Thyroid gland (tissue), 4 donors: ENCODE results near the gene CTSD.

Source experiments
- POLR2A ChIP-seq, 2 donors: fragments of 450-650 bp; IDR thresholded peaks; one replicate each; pipeline ENCODE4 v1.6.1; 2017; ENCODE audit warnings: antibody characterized with exemption in 2 of 2, mild to moderate bottlenecking in 2 of 2, moderate library complexity in 1 of 2
- TF ChIP-seq, protein P1 (sequence below), 6 experiments: fragments of 200-600 bp in 3 of 6; fragments of 450-650 bp in 3 of 6; sonication (generic) in 3 of 6; IDR thresholded peaks; one replicate each; pipeline ENCODE4 v1.5.1; 2016 to 2019; ENCODE audit warnings: antibody characterized with exemption in 6 of 6, mild to moderate bottlenecking in 2 of 6, inconsistent platforms in 1 of 6, moderate library complexity in 1 of 6

DNA sequence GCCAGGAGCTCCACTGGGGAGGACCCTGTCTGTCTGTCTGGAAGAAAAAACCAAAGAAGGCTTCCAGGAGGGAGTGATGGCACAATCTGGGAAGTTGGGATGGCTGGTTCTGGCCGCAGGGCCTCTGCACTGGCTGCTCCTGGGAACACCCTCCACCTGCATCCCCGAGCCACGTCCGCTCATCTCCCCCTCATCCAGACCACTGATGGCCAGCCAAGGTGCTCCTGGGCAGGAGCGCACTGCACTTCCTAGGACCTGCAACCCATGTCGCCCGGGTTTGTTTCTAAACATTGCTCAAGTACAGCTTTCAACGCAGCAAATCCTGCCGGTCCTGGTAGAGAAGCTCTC lies 8.4 kb downstream of the CTSD start:
- TF ChIP-seq POLR2A (IDR thresholded peaks at IDR 0.05): no peak
- TF ChIP-seq, protein P1, sequence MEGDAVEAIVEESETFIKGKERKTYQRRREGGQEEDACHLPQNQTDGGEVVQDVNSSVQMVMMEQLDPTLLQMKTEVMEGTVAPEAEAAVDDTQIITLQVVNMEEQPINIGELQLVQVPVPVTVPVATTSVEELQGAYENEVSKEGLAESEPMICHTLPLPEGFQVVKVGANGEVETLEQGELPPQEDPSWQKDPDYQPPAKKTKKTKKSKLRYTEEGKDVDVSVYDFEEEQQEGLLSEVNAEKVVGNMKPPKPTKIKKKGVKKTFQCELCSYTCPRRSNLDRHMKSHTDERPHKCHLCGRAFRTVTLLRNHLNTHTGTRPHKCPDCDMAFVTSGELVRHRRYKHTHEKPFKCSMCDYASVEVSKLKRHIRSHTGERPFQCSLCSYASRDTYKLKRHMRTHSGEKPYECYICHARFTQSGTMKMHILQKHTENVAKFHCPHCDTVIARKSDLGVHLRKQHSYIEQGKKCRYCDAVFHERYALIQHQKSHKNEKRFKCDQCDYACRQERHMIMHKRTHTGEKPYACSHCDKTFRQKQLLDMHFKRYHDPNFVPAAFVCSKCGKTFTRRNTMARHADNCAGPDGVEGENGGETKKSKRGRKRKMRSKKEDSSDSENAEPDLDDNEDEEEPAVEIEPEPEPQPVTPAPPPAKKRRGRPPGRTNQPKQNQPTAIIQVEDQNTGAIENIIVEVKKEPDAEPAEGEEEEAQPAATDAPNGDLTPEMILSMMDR (IDR thresholded peaks at IDR 0.05): no peak
